SIG-M5 treated with dmso at 0.1 percent for 504 hours (cell line): ENCODE results near the gene FOXL2.

Source experiments
- DNase-seq: peaks from one replicate; lab custom pipeline; 2025; ENCODE audit not compliant: unreplicated experiment; lab: John Stamatoyannopoulos, UW

FOXL2 gene

GRCh38 chr3:138945709-138946662 lies 951 bp downstream of the FOXL2 start:
- DNase-seq, result peak; percentile 64

GRCh38 chr3:138944929-138945708 lies 1.8 kb downstream of the FOXL2 start:
- DNase-seq, result no peak

GRCh38 chr3:138944654-138944928 lies 2.3 kb downstream of the FOXL2 start:
- no peak for DNase-seq

- DNase-seq, result no peak
Observed at GRCh38 chr3:138943724-138944653, 2.9 kb downstream of the FOXL2 start.

GRCh38 chr3:138942861-138943623 lies 3.9 kb downstream of the FOXL2 start:
- DNase-seq, result no peak

- no peak for DNase-seq
Observed at GRCh38 chr3:138942271-138942670, 4.7 kb downstream of the FOXL2 start.

- peak; percentile 54 for DNase-seq
Observed at GRCh38 chr3:138941259-138941885, 5.6 kb downstream of the FOXL2 start.

GRCh38 chr3:138940446-138940845 lies 6.5 kb downstream of the FOXL2 start:
- DNase-seq, result no peak

GRCh38 chr3:138939561-138940241 lies 7.2 kb downstream of the FOXL2 start:
- DNase-seq, result no peak

- no peak for DNase-seq
Observed at GRCh38 chr3:138938877-138939560, 7.9 kb downstream of the FOXL2 start.

GRCh38 chr3:138938056-138938876 lies 8.7 kb downstream of the FOXL2 start:
- DNase-seq, result no peak

GRCh38 chr3:138937690-138938055 lies 9.3 kb downstream of the FOXL2 start:
- DNase-seq, result no peak

GRCh38 chr3:138936741-138937689 lies 9.9 kb downstream of the FOXL2 start:
- no peak for DNase-seq

GRCh38 chr3:138935863-138936740 lies 10.8 kb downstream of the FOXL2 start:
- DNase-seq, result peak; percentile 55

GRCh38 chr3:138935505-138935862 lies 11.5 kb downstream of the FOXL2 start:
- no peak for DNase-seq
